Neural progenitor cell (in vitro differentiated cells): ENCODE results near the gene UBE2I. TPM values are rescaled to one million over a fixed set of nuclear protein-coding genes. Genes with fewer than 3 reads are reported as not detected.

Source experiments
- DNase-seq: peaks from one replicate; pipeline ENCODE4 v3.0.0-alpha.2; 2016; ENCODE audit warnings: low spot score
- H2AFZ ChIP-seq: fragments of 200-600 bp; sonication (generic); replicated peaks from 2 replicates; pipeline ENCODE4 v1.6.1; 2016; ENCODE audit warnings: antibody characterized with exemption
- H3F3A ChIP-seq: fragments of 200-600 bp; sonication (generic); 2 replicates; pipeline ENCODE4 v1.6.1; 2016; ENCODE audit warnings: antibody characterized with exemption, low read depth
- H3K27ac ChIP-seq: fragments of 200-600 bp; sonication (generic); 2 replicates; pipeline ENCODE4 v1.5.1; 2016; ENCODE audit warnings: mild to moderate bottlenecking
- H3K27me3 ChIP-seq: fragments of 200-600 bp; sonication (generic); 2 replicates; pipeline ENCODE4 v1.6.1; 2016; ENCODE audit warnings: mild to moderate bottlenecking, moderate library complexity
- H3K36me3 ChIP-seq: fragments of 200-600 bp; sonication (generic); 2 replicates; pipeline ENCODE4 v1.5.1; 2016
- H3K4me1 ChIP-seq: fragments of 200-600 bp; sonication (generic); 2 replicates; pipeline ENCODE4 v1.6.1; 2016; ENCODE audit warnings: mixed run types
- H3K4me2 ChIP-seq: fragments of 200-600 bp; sonication (generic); 2 replicates; pipeline ENCODE4 v1.6.1; 2016
- H3K4me3 ChIP-seq: fragments of 200-600 bp; sonication (generic); 2 replicates; pipeline ENCODE4 v1.5.1; 2016
- H3K79me2 ChIP-seq: fragments of 200-600 bp; sonication (generic); 2 replicates; pipeline ENCODE4 v1.6.1; 2016; ENCODE audit warnings: low read depth
- H3K9ac ChIP-seq: fragments of 200-600 bp; sonication (generic); 2 replicates; pipeline ENCODE4 v1.6.1; 2016
- H3K9me3 ChIP-seq: fragments of 200-600 bp; sonication (generic); 2 replicates; pipeline ENCODE4 v1.5.1; 2016; ENCODE audit warnings: low read depth
- H4K20me1 ChIP-seq: fragments of 200-600 bp; sonication (generic); 2 replicates; pipeline ENCODE4 v1.6.1; 2016; ENCODE audit warnings: low read depth
- H3K27ac Mint-ChIP-seq: 3 replicates; pipeline ENCODE4 v1.8.0; 2021; ENCODE audit warnings: mixed read lengths
- H3K27me3 Mint-ChIP-seq: 2 replicates; pipeline ENCODE4 v1.8.0; 2022; ENCODE audit warnings: low read depth, mild to moderate bottlenecking, inconsistent platforms, moderate library complexity, mixed read lengths; ENCODE audit not compliant: insufficient read depth
- H3K36me3 Mint-ChIP-seq: 3 replicates; pipeline ENCODE4 v1.8.0; 2021; ENCODE audit warnings: mixed read lengths
- H3K4me1 Mint-ChIP-seq: 3 replicates; pipeline ENCODE4 v1.8.0; 2021; ENCODE audit warnings: mixed read lengths
- H3K4me3 Mint-ChIP-seq: 3 replicates; pipeline ENCODE4 v1.8.0; 2021; ENCODE audit warnings: mild to moderate bottlenecking, moderate library complexity, mixed read lengths
- H3K9me3 Mint-ChIP-seq: 3 replicates; pipeline ENCODE4 v1.8.0; 2020; ENCODE audit warnings: mixed read lengths
- EZH2 ChIP-seq: fragments of 200-600 bp; sonication (generic); IDR thresholded peaks from 2 replicates; pipeline ENCODE4 v1.6.1; 2017; ENCODE audit warnings: antibody characterized with exemption, mild to moderate bottlenecking, moderate library complexity
- EZH2phosphoT487 ChIP-seq: fragments of 200-600 bp; sonication (generic); IDR thresholded peaks from 2 replicates; pipeline ENCODE4 v1.6.1; 2017; ENCODE audit warnings: antibody characterized with exemption
- total RNA-seq: library from RNA; depleted of rRNA; stranded (reverse); fragments of >200 nt; gene quantifications from 2 replicates; pipeline ENCODE4 v1.2.3, GENCODE V29; 2015; ENCODE audit warnings: low replicate concordance
- TF ChIP-seq, protein P1 (sequence below): fragments of 200-600 bp; sonication (generic); IDR thresholded peaks from 2 replicates; pipeline ENCODE4 v1.5.1; 2017; ENCODE audit warnings: antibody characterized with exemption, mild to moderate bottlenecking

UBE2I gene
- total RNA-seq, 1 donor from 2014 or later = 239 TPM

DNA sequence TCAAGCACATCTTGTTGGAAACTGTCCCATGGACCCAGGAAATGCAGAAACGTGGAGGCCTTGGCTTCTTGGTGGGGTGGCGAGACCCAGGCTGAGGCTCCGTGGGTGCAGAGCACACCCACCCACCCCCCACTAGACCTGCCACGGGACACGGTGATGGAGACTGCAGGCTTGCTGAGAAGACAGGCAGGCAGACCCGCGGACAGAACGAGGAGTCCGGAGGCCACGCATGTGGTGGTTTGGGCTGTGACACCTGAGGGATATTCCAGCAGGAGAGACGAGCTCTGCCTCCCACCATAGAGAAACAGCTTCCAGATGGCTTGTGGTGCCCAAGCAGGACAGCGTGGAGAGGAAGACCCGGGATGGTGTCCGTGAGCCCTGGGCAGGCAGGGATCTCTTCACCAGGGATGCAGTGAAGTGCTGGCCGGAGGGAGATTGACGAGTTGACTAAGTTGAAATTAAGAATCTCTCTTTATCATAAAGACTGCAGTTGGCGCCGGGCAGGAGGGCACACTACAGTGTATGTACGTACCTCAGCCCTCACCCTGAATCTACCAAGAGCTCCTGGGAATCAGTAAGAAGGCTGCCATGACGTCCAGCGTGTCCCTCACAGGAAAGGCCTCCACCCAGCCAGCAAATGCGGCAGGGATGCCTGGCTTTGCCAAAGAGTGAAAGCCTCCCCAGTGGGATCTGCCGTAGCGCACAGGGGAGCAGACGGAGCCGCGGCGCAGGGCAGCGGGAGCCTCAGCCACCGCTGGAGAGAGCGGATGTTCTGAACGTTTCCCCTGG, 8.2 kb downstream of the UBE2I start:
- H3K36me3 ChIP-seq = no peaks in the 10 kb centered on the region
- Mint-ChIP-seq H3K4me3 (no peak overlapping the region), H3K27ac (no peak overlapping the region), H3K27me3 (peaks cover 3% of the 10 kb centered on the region), H3K9me3 (no peaks in the 10 kb centered on the region), H3K36me3 (peaks cover 31% of the 10 kb centered on the region), H3K4me1 (peaks cover 5% of the 10 kb centered on the region)
- H3K27ac ChIP-seq = no peak overlapping the region
- H3K4me3 ChIP-seq = no peak overlapping the region
- H3K9me3 ChIP-seq = no peaks in the 10 kb centered on the region
- TF ChIP-seq, protein P1, sequence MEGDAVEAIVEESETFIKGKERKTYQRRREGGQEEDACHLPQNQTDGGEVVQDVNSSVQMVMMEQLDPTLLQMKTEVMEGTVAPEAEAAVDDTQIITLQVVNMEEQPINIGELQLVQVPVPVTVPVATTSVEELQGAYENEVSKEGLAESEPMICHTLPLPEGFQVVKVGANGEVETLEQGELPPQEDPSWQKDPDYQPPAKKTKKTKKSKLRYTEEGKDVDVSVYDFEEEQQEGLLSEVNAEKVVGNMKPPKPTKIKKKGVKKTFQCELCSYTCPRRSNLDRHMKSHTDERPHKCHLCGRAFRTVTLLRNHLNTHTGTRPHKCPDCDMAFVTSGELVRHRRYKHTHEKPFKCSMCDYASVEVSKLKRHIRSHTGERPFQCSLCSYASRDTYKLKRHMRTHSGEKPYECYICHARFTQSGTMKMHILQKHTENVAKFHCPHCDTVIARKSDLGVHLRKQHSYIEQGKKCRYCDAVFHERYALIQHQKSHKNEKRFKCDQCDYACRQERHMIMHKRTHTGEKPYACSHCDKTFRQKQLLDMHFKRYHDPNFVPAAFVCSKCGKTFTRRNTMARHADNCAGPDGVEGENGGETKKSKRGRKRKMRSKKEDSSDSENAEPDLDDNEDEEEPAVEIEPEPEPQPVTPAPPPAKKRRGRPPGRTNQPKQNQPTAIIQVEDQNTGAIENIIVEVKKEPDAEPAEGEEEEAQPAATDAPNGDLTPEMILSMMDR = no peak
- TF ChIP-seq EZH2phosphoT487 (no peak), EZH2 (no peak)
- H3K9ac ChIP-seq = no peak overlapping the region
- H3K4me2 ChIP-seq = no peak overlapping the region
- DNase-seq = no peak
- H3K79me2 ChIP-seq = peaks cover 77% of the 10 kb centered on the region
- no peaks in the 10 kb centered on the region for H3K4me1 ChIP-seq
- H4K20me1 ChIP-seq = peaks cover 77% of the 10 kb centered on the region
- no peaks in the 10 kb centered on the region for H3K27me3 ChIP-seq
- peaks cover 3% of the 10 kb centered on the region for H3F3A ChIP-seq
- H2AFZ ChIP-seq = no peak overlapping the region

GRCh38 chr16:1318268-1318545, 8.8 kb downstream of the UBE2I start:
- no peak for TF ChIP-seq EZH2phosphoT487
- TF ChIP-seq, protein P1 = no peak
- no peak for TF ChIP-seq EZH2
- Mint-ChIP-seq H3K27me3 (peaks cover 3% of the 10 kb centered on the region), H3K36me3 (peaks cover 28% of the 10 kb centered on the region), H3K4me3 (no peak overlapping the region), H3K27ac (peak overlapping the region; percentile 34), H3K9me3 (no peaks in the 10 kb centered on the region), H3K4me1 (no peaks in the 10 kb centered on the region)
- Histone ChIP-seq H3K4me3 (no peak overlapping the region), H3K4me2 (no peak overlapping the region), H2AFZ (no peak overlapping the region), H3K9me3 (no peaks in the 10 kb centered on the region), H3K79me2 (peaks cover 72% of the 10 kb centered on the region), H3K27me3 (no peaks in the 10 kb centered on the region), H3K9ac (no peak overlapping the region), H3F3A (peaks cover 3% of the 10 kb centered on the region), H3K36me3 (no peaks in the 10 kb centered on the region), H3K27ac (no peak overlapping the region), H4K20me1 (peaks cover 74% of the 10 kb centered on the region), H3K4me1 (no peaks in the 10 kb centered on the region)
- no peak for DNase-seq

- Mint-ChIP-seq H3K4me3 (no peak overlapping the region), H3K27me3 (peaks cover 4% of the 10 kb centered on the region), H3K9me3 (no peaks in the 10 kb centered on the region), H3K36me3 (peaks cover 32% of the 10 kb centered on the region), H3K4me1 (no peaks in the 10 kb centered on the region), H3K27ac (no peak overlapping the region)
- no peak for TF ChIP-seq EZH2
- TF ChIP-seq, protein P1 = no peak
- no peak for TF ChIP-seq EZH2phosphoT487
- H3F3A ChIP-seq = peaks cover 3% of the 10 kb centered on the region
- DNase-seq = no peak
- no peaks in the 10 kb centered on the region for H3K4me1 ChIP-seq
- no peak overlapping the region for H3K27ac ChIP-seq
- no peaks in the 10 kb centered on the region for H3K36me3 ChIP-seq
- no peak overlapping the region for H3K9ac ChIP-seq
- H3K4me2 ChIP-seq = no peak overlapping the region
- H3K9me3 ChIP-seq = no peaks in the 10 kb centered on the region
- H2AFZ ChIP-seq = no peak overlapping the region
- peaks cover 74% of the 10 kb centered on the region for H4K20me1 ChIP-seq
- H3K27me3 ChIP-seq = no peaks in the 10 kb centered on the region
- H3K79me2 ChIP-seq = peaks cover 63% of the 10 kb centered on the region
- no peak overlapping the region for H3K4me3 ChIP-seq
Observed at GRCh38 chr16:1319041-1319440, 9.6 kb downstream of the UBE2I start.
